ENCODE data around the gene UFD1. TPM values are rescaled to one million over a fixed set of nuclear protein-coding genes. Genes with fewer than 3 reads are reported as not detected.

Gene UFD1
- total RNA-seq, 4 donors from 2014 or later, result 39.2 to 74.3 (median 43.5) TPM

- Histone ChIP-seq H3K36me3 (peaks cover 0 to 75% (median 2%) of the 10 kb centered on the region in 3 donors), H3K4me3 (no peak overlapping the region), H3K9me3 (no peaks in the 10 kb centered on the region), H3K27me3 (no peaks in the 10 kb centered on the region), H3K27ac (no peak overlapping the region), H3K4me1 (no peaks in the 10 kb centered on the region)
- TF ChIP-seq POLR2A (IDR thresholded peaks at IDR 0.05) (no peak), CTCF (IDR thresholded peaks at IDR 0.05) (no peak)
- DNase-seq, result no peak
These were observed 15.2 kb downstream of the UFD1 start for GRCh38 chr22:19463491-19464469.

DNA sequence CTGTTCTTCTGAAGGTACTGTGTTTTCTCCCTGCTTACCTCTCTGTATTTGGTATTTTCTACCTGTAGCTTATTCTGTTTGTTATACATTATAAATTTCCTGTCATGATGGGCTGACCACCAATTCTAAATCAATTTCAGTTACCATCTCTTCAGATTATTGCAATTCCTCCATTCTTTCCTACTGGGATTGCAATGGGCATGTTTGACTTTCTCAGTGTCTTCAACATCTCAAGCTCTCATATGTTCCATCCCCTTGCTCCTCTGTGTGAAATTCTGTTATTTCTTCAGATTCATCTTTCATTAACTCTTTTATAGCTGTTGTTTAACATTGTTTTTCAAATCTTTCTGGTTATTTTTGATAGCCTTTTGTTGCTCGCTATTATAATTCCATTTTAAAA is 16.0 kb downstream of the UFD1 start:
- no peaks in the 10 kb centered on the region for H3K27me3 ChIP-seq
- TF ChIP-seq POLR2A (IDR thresholded peaks at IDR 0.05) (no peak), CTCF (IDR thresholded peaks at IDR 0.05) (no peak)
- no peaks in the 10 kb centered on the region for H3K9me3 ChIP-seq
- no peak overlapping the region for H3K27ac ChIP-seq
- H3K4me1 ChIP-seq, result no peaks in the 10 kb centered on the region
- peaks cover 0 to 73% (median 2%) of the 10 kb centered on the region in 3 donors for H3K36me3 ChIP-seq
- no peak for DNase-seq
- no peak overlapping the region for H3K4me3 ChIP-seq

DNA sequence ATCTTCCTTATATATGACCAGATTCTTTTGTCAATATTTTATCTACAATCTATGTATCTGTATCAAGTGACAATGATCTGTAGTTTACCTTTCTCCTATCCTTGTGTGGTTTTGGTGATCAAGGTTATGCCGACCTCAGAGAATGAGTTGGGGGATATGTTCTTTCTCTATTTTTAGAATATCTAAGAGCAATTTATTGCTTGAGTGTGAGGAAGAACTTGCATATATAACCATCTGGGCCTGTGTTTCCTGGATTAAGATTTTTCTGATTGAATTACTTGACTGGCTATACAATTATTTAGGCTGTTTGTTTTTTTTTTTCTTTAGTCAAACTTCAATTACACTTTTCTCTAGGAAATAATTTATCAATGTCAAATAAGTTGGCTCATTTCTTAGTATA is 17.5 kb downstream of the UFD1 start:
- H3K4me1 ChIP-seq, result no peaks in the 10 kb centered on the region
- H3K27me3 ChIP-seq, result no peaks in the 10 kb centered on the region
- TF ChIP-seq POLR2A (IDR thresholded peaks at IDR 0.05), result no peak
- TF ChIP-seq CTCF (IDR thresholded peaks at IDR 0.05), result no peak
- no peak overlapping the region for H3K27ac ChIP-seq
- DNase-seq, result no peak
- no peaks in the 10 kb centered on the region for H3K9me3 ChIP-seq
- no peak overlapping the region for H3K4me3 ChIP-seq
- peaks cover 0 to 73% (median 2%) of the 10 kb centered on the region in 3 donors for H3K36me3 ChIP-seq

- no peaks in the 10 kb centered on the region for H3K4me1 ChIP-seq
- no peaks in the 10 kb centered on the region for H3K9me3 ChIP-seq
- H3K27me3 ChIP-seq, result no peaks in the 10 kb centered on the region
- DNase-seq, result no peak
- H3K4me3 ChIP-seq, result no peak overlapping the region
- no peak for TF ChIP-seq POLR2A (IDR thresholded peaks at IDR 0.05)
- H3K27ac ChIP-seq, result no peak overlapping the region
- peaks cover 0 to 73% (median 0%) of the 10 kb centered on the region in 3 donors for H3K36me3 ChIP-seq
These were observed 19.0 kb downstream of the UFD1 start for GRCh38 chr22:19460036-19460435.

DNA sequence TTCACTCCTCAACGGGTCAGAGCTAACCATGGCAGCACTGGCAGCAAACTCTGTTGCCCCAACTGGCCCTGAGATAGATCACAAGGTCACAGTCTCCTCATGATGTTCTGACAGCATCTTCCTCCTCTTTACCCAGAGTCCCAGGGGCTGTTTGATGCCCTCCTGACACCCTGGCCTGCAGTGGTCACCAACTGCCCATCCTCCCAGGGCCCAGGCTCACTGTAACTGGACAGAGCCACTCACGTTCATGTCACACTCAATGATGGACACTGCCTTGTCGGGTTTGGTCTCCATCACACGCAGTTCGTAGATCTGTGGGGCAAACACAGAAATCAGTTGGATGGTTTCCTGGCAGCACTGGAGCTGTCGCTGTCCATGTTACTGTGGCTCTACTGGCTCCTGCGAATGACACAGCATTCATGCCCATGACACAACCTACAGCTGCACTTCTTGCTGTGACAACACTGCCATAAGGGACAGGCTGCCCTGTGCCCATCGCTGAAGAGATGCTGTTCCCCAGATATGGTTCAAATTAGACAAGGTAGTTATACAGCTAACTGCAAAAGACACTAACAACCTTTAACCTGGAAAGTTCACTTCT is 21.1 kb downstream of the UFD1 start:
- Histone ChIP-seq H3K27me3 (no peaks in the 10 kb centered on the region), H3K27ac (no peak overlapping the region), H3K36me3 (peaks cover 0 to 76% (median 0%) of the 10 kb centered on the region in 3 donors), H3K9me3 (no peaks in the 10 kb centered on the region), H3K4me3 (no peak overlapping the region), H3K4me1 (no peaks in the 10 kb centered on the region)
- no peak for DNase-seq
- no peak for TF ChIP-seq CTCF (IDR thresholded peaks at IDR 0.05)

- Histone ChIP-seq H3K27me3 (no peaks in the 10 kb centered on the region), H3K4me3 (no peak overlapping the region), H3K27ac (no peak overlapping the region), H3K36me3 (peaks cover 0 to 80% (median 0%) of the 10 kb centered on the region in 3 donors), H3K9me3 (no peaks in the 10 kb centered on the region), H3K4me1 (no peaks in the 10 kb centered on the region)
- TF ChIP-seq CTCF (IDR thresholded peaks at IDR 0.05) (no peak), POLR2A (IDR thresholded peaks at IDR 0.05) (no peak)
- DNase-seq, result no peak
These were observed 22.5 kb downstream of the UFD1 start for GRCh38 chr22:19456541-19456940.

Data from Peyer's patch (tissue), 4 donors.